ENCODE data around the gene PAGE4. TPM values are rescaled to one million over a fixed set of nuclear protein-coding genes. Genes with fewer than 3 reads are reported as not detected.

PAGE4 gene
- total and polyA plus RNA-seq, 9 of the 15 experiments (the other 6 are each of a cell fraction or from before 2014, with no cell fraction given) = 0.99 to 8.0 (median 3.9) TPM

DNA sequence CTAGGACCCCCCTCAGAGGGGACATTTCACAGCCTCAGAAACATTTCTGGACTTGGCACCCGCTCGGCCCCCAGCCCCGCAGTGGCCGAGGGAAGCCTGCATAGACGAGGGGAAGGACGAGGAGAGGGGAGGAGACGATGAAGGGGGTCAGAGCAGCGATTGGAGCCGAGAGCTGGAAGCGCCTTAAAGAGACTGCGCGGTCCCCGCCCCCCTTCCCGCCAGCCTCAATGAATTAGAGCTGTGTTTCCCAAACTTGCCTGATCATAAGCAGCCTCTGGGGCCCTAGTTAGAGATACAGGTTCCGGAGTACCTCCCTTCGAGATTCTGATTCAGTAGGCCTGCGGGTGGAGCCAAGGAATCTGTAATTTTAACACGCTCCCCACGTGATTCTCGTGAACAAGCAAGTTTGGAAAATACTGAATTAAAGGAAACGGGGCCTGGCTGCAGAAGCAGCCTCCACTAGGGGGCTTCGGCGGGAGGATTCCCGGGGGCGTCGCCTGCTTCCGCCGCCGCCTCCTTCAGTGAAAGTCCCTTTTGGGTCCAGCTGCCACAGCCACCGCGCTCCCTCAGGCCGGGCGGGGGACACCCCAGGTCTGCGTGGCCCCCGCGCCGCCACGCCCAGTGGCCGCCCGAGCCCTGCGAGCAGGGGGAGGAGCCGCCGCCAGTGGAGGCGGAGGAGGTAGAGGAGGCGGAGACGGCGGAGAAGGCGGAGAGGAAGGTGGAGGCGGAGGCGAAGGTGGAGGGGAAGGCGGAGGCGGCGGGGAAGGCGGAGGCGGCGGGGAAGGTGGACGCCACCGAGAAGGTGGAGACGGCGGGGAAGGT, 49.9 kb downstream of the PAGE4 start, which contains the start of gene USP27X (continued):
- TF ChIP-seq SUPT5H (IDR thresholded peaks at IDR 0.05) (peak; percentile 51), EP400 (IDR thresholded peaks at IDR 0.05) (peak; percentile 63), YBX1 (IDR thresholded peaks at IDR 0.05) (no peak)

DNA sequence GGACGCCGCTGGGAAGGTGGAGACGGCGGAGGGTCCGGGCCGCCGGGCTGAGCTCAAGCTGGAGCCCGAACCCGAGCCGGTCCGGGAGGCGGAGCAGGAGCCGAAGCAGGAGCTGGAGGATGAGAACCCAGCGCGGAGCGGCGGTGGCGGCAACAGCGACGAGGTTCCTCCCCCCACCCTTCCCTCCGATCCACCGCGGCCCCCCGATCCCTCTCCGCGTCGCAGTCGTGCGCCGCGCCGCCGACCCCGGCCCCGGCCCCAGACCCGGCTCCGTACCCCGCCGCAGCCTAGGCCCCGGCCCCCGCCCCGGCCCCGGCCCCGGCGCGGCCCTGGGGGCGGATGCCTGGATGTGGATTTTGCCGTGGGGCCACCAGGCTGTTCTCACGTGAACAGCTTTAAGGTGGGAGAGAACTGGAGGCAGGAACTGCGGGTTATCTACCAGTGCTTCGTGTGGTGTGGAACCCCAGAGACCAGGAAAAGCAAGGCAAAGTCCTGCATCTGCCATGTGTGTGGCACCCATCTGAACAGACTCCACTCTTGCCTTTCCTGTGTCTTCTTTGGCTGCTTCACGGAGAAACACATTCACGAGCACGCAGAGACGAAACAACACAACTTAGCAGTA, 50.7 kb downstream of the PAGE4 start:
- H3K27ac ChIP-seq (ENCODE audit: extremely low read depth, low read depth, low read length) = no peak overlapping the region; the same call in 2 of the 3 replicates
- intact Hi-C loops (cut with micrococcal nuclease) = no loop called here
- H2AFZ ChIP-seq (ENCODE audit: low read depth, low read length) = peak overlapping the region; percentile 89
- CTCF ChIA-PET (ENCODE audit: low intra/inter-chr PET ratio) = no interaction called here
- BruUV-seq (replicated peaks) = no TSS peak
- peaks cover 15% of the 10 kb centered on the region; the same call in 2 of the 3 replicates for H3K79me2 ChIP-seq (ENCODE audit: control insufficient read depth, insufficient read depth, low read length)
- H3K36me3 ChIP-seq (ENCODE audit: control insufficient read depth, insufficient read depth, low read length) = no peaks in the 10 kb centered on the region
- DNase-seq (ENCODE audit: extremely low read depth in 1 of 4, low spot score in 3 of 4) (no peak), ATAC-seq (peak; percentile 23; the same call in 1 of the 3 replicates), FAIRE-seq (no peak)
- H3K9ac ChIP-seq (ENCODE audit: insufficient read depth in 1 of 2, low read depth in 2 of 2, low read length in 2 of 2) = peak overlapping the region; percentile 38 to 86; a peak in 2 of 4 replicates
- 0 out of 2 replicates have a peak, but pooled peaks cover 8% of the 10 kb centered on the region for H4K20me1 ChIP-seq (replicated peaks; ENCODE audit: control insufficient read depth, insufficient read depth, low read length)
- TF ChIP-seq PYGO2 (tag; IDR thresholded peaks at IDR 0.05) = no peak
- TF ChIP-seq, protein P1, sequence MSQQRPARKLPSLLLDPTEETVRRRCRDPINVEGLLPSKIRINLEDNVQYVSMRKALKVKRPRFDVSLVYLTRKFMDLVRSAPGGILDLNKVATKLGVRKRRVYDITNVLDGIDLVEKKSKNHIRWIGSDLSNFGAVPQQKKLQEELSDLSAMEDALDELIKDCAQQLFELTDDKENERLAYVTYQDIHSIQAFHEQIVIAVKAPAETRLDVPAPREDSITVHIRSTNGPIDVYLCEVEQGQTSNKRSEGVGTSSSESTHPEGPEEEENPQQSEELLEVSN (IDR thresholded peaks at IDR 0.05; ENCODE audit: borderline replicate concordance in 1 of 2, extremely low read depth in 1 of 2, insufficient read depth in 1 of 2, insufficient read length in 1 of 2, low read depth in 1 of 2, low read length in 1 of 2, poor library complexity in 1 of 2, severe bottlenecking in 1 of 2) = peak in 1 of 2 experiments; percentile 24
- TF ChIP-seq SIRT6 (IDR thresholded peaks at IDR 0.05; ENCODE audit: low read depth, low read length) = no peak
- TF ChIP-seq RBM25 (IDR thresholded peaks at IDR 0.05; ENCODE audit: low read depth, low read length, severe bottlenecking) = no peak
- no peak for TF ChIP-seq HDAC3 (IDR thresholded peaks at IDR 0.05; ENCODE audit: borderline replicate concordance, partially characterized antibody)
- TF ChIP-seq L3MBTL2 (IDR thresholded peaks at IDR 0.05) = peak; percentile 15; the same call in 1 of the 2 replicates
- no peak for TF ChIP-seq FOXJ2 (tag; IDR thresholded peaks at IDR 0.05)
- peak; percentile 10 for TF ChIP-seq POLR2G (IDR thresholded peaks at IDR 0.05; ENCODE audit: low read depth, low read length)
- peak; percentile 6; the same call in 1 of the 2 replicates for TF ChIP-seq RBFOX2 (IDR thresholded peaks at IDR 0.05; ENCODE audit: low read depth, low read length)
- TF ChIP-seq FOXA1 (IDR thresholded peaks at IDR 0.05; ENCODE audit: borderline replicate concordance) = no peak
- peak overlapping the region; percentile 76 for H3K4me2 ChIP-seq (ENCODE audit: insufficient read depth, low read length)
- H3K27me3 ChIP-seq (ENCODE audit: control insufficient read depth in 2 of 2, insufficient read depth in 2 of 2, low read length in 2 of 2) = peaks cover 0 to 7% of the 10 kb centered on the region in 2 experiments; a peak in 1 of 5 replicates
- no peaks in the 10 kb centered on the region for H3K9me3 ChIP-seq (replicated peaks; ENCODE audit: control insufficient read depth, insufficient read depth, low read depth, low read length)
- H3K4me3 ChIP-seq = peak overlapping the region; percentile 45
- no peaks in the 10 kb centered on the region for H3K9me1 ChIP-seq (ENCODE audit: control insufficient read depth, insufficient read depth, low read length)
- peaks cover 0 to 21% of the 10 kb centered on the region in 2 experiments; a peak in 4 of 5 replicates for H3K4me1 ChIP-seq (replicated peaks in 1 of 2; ENCODE audit: control insufficient read depth in 2 of 2, insufficient read depth in 2 of 2, low read length in 2 of 2)
- WGBS (ENCODE audit: insufficient coverage, low coverage, missing lambda C conversion rate) = 30% methylated on average over 8 of the region's 55 CpGs
- POLR2A ChIA-PET = interaction anchor here (0.6 kb wide), 2 partner anchors 50 to 1067 kb away, joined by 3 to 4 read pairs; no protein-coding TSS in a partner anchor
- in situ Hi-C loops (cut with MboI) = loop anchor here (10.0 kb wide), 1 partner anchor 405 kb away; no protein-coding TSS in a partner anchor
